Mesenchymal stem cell (in vitro differentiated cells and primary cell): Measurements from ENCODE around the gene FASTKD3.
A peak's percentile ranks its signal among the peaks of the same experiment; 100 is the strongest.

Experiments
- DNase-seq: peaks from one replicate; pipeline ENCODE4 v3.0.0-alpha.2; 2013
- H2AFZ ChIP-seq: one replicate; pipeline ENCODE4 v1.6.1; 2013; ENCODE audit warnings: low read depth, mild to moderate bottlenecking, control low read depth, inconsistent platforms, low read length, moderate library complexity
- H2AK5ac ChIP-seq: 2 replicates; pipeline ENCODE4 v1.6.1; 2013; ENCODE audit warnings: low read length, moderate library complexity, mild to moderate bottlenecking, inconsistent platforms; ENCODE audit not compliant: severe bottlenecking
- H2BK120ac ChIP-seq: one replicate; pipeline ENCODE4 v1.6.1; 2013; ENCODE audit warnings: low read depth, mild to moderate bottlenecking, inconsistent platforms, low read length, moderate library complexity
- H2BK12ac ChIP-seq, 2 experiments: one replicate each; pipeline ENCODE4 v1.6.1; 2013; ENCODE audit warnings: inconsistent platforms in 2 of 2, low read length in 2 of 2, mild to moderate bottlenecking in 2 of 2, moderate library complexity in 2 of 2, control low read depth in 1 of 2
- H2BK15ac ChIP-seq: one replicate; pipeline ENCODE4 v1.6.1; 2013; ENCODE audit warnings: mild to moderate bottlenecking, low read depth, inconsistent platforms; ENCODE audit not compliant: poor library complexity, severe bottlenecking
- H2BK5ac ChIP-seq: 2 replicates; pipeline ENCODE4 v1.6.1; 2013; ENCODE audit warnings: low read depth, mild to moderate bottlenecking, low read length, control low read depth, inconsistent platforms; ENCODE audit not compliant: poor library complexity, severe bottlenecking
- H3K14ac ChIP-seq, 2 experiments: one replicate each; pipeline ENCODE4 v1.6.1; 2013; ENCODE audit warnings: inconsistent platforms in 2 of 2, low read length in 2 of 2, control low read depth in 1 of 2, mild to moderate bottlenecking in 1 of 2, moderate library complexity in 1 of 2
- H3K18ac ChIP-seq, 2 experiments: one replicate each; pipeline ENCODE4 v1.6.1; 2013; ENCODE audit warnings: inconsistent platforms in 2 of 2, low read length in 2 of 2, control low read depth in 1 of 2, low read depth in 1 of 2, mild to moderate bottlenecking in 1 of 2
- H3K23ac ChIP-seq, 2 experiments: one replicate each; pipeline ENCODE4 v1.6.1; 2013; ENCODE audit warnings: inconsistent platforms in 2 of 2, low read length in 2 of 2, mild to moderate bottlenecking in 2 of 2, moderate library complexity in 2 of 2, control low read depth in 1 of 2
- H3K27ac ChIP-seq: 2 replicates; pipeline ENCODE4 v1.5.1; 2013; ENCODE audit warnings: mild to moderate bottlenecking, moderate library complexity, low read length, control low read depth, inconsistent platforms; ENCODE audit not compliant: poor library complexity, severe bottlenecking
- H3K27me3 ChIP-seq, 2 experiments: 2 replicates each; pipeline versions ENCODE4 v1.6.1 to v1.7.0; 2013; ENCODE audit warnings: low read length in 2 of 2, mild to moderate bottlenecking in 2 of 2, moderate library complexity in 2 of 2, control low read depth in 1 of 2, inconsistent platforms in 1 of 2; ENCODE audit not compliant: control insufficient read depth in 1 of 2, insufficient read depth in 1 of 2
- H3K36me3 ChIP-seq, 2 experiments: 2 replicates each; pipeline versions ENCODE4 v1.6.1 to v1.7.0; 2013; ENCODE audit warnings: low read length in 2 of 2, control low read depth in 1 of 2, inconsistent platforms in 1 of 2, low read depth in 1 of 2, mild to moderate bottlenecking in 1 of 2; ENCODE audit not compliant: insufficient read depth in 2 of 2, control insufficient read depth in 1 of 2
- H3K4ac ChIP-seq, 2 experiments: one replicate each; pipeline ENCODE4 v1.6.1; 2013; ENCODE audit warnings: inconsistent platforms in 2 of 2, low read length in 2 of 2, mild to moderate bottlenecking in 2 of 2, moderate library complexity in 2 of 2, control low read depth in 1 of 2, low read depth in 1 of 2
- H3K4me1 ChIP-seq: 2 replicates; pipeline ENCODE4 v1.6.1; 2013; ENCODE audit warnings: low read depth, low read length, control low read depth; ENCODE audit not compliant: control insufficient read depth, insufficient read depth
- H3K4me2 ChIP-seq: 2 replicates; pipeline ENCODE4 v1.6.1; 2013; ENCODE audit warnings: low read length, mild to moderate bottlenecking, inconsistent platforms; ENCODE audit not compliant: poor library complexity, severe bottlenecking
- H3K4me3 ChIP-seq, 2 experiments: 2 replicates each; pipeline versions ENCODE4 v1.5.1 to v1.7.0; 2013; ENCODE audit warnings: low read length in 2 of 2, mild to moderate bottlenecking in 2 of 2, control low read depth in 1 of 2, low read depth in 1 of 2; ENCODE audit not compliant: insufficient read depth in 1 of 2
- H3K79me1 ChIP-seq: replicated peaks from 2 replicates; pipeline ENCODE4 v1.6.1; 2013; ENCODE audit warnings: mild to moderate bottlenecking, control low read depth, low read length, inconsistent platforms; ENCODE audit not compliant: poor library complexity, severe bottlenecking
- H3K9ac ChIP-seq: 2 replicates; pipeline ENCODE4 v1.7.0; 2013; ENCODE audit warnings: mild to moderate bottlenecking, low read length, moderate library complexity
- H3K9me3 ChIP-seq: 2 replicates; pipeline ENCODE4 v1.7.0; 2013; ENCODE audit warnings: mild to moderate bottlenecking, low read length; ENCODE audit not compliant: control insufficient read depth
- H4K8ac ChIP-seq: one replicate; pipeline ENCODE4 v1.6.1; 2013; ENCODE audit warnings: inconsistent platforms, mild to moderate bottlenecking, low read length, moderate library complexity
- H4K91ac ChIP-seq: one replicate; pipeline ENCODE4 v1.6.1; 2013; ENCODE audit warnings: mild to moderate bottlenecking, low read length, inconsistent platforms
- WGBS: methylation state at CpG from one replicate; pipeline ENCODE4 v1.1.7; 2013; ENCODE audit warnings: mixed read lengths; 5-methylcytosine and 5-hydroxymethylcytosine counted together

The FASTKD3 gene

DNA sequence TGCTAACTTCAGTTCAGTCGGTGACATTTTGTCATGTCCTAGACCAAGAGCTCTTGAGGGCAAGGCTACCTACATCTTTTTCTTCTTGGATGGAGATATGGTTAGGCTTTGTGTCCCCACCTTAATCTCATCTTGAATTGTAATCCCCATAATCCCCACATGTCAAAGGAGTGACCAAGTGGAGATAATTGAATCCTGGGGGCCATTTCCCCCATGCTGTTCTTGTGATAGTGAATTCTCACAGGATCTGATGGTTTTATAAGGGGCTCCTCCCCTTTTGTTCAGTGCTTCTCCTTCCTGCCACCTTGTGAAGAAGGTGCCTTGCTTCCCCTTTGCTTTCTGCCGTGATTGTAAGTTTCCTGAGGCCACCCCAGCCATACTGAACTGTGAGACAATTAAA lies 15.8 kb downstream of the FASTKD3 start:
- peaks cover 7 to 28% of the 10 kb centered on the region in 2 experiments for H3K27me3 ChIP-seq
- H2AFZ ChIP-seq = no peak overlapping the region
- no peak overlapping the region for H3K9ac ChIP-seq
- H3K4ac ChIP-seq = no peak overlapping the region
- no peak overlapping the region for H4K91ac ChIP-seq
- H2BK12ac ChIP-seq = no peak overlapping the region
- H3K79me1 ChIP-seq = no peaks in the 10 kb centered on the region
- no peak overlapping the region for H3K23ac ChIP-seq
- no peak overlapping the region for H2AK5ac ChIP-seq
- DNase-seq = no peak
- H2BK120ac ChIP-seq = no peak overlapping the region
- no peak overlapping the region for H3K27ac ChIP-seq
- H2BK15ac ChIP-seq = no peak overlapping the region
- 71% methylated on average over 2 of the region's 2 CpGs for WGBS
- H3K4me1 ChIP-seq = peaks cover 20% of the 10 kb centered on the region
- no peak overlapping the region for H3K4me2 ChIP-seq
- no peak overlapping the region for H4K8ac ChIP-seq
- no peak overlapping the region for H3K18ac ChIP-seq
- no peak overlapping the region for H3K14ac ChIP-seq
- H3K9me3 ChIP-seq = no peaks in the 10 kb centered on the region
- no peak overlapping the region for H2BK5ac ChIP-seq
- H3K36me3 ChIP-seq = peaks cover 0 to 5% of the 10 kb centered on the region in 2 experiments
- H3K4me3 ChIP-seq = no peak overlapping the region

GRCh38 chr5:7852542-7852941 lies 16.3 kb downstream of the FASTKD3 start:
- H4K8ac ChIP-seq = no peak overlapping the region
- no peak overlapping the region for H2BK12ac ChIP-seq
- H2AFZ ChIP-seq = no peak overlapping the region
- H3K4me3 ChIP-seq = no peak overlapping the region
- H3K79me1 ChIP-seq = no peaks in the 10 kb centered on the region
- no peak overlapping the region for H3K4me2 ChIP-seq
- no peak overlapping the region for H3K9ac ChIP-seq
- H3K14ac ChIP-seq = no peak overlapping the region
- DNase-seq = peak; percentile 17
- H2BK5ac ChIP-seq = no peak overlapping the region
- H3K36me3 ChIP-seq = peaks cover 0 to under 1% of the 10 kb centered on the region in 2 experiments
- no CpG with 5 or more reads among the region's 1 CpG for WGBS
- no peak overlapping the region for H3K23ac ChIP-seq
- no peak overlapping the region for H3K27ac ChIP-seq
- no peak overlapping the region for H2AK5ac ChIP-seq
- no peak overlapping the region for H3K18ac ChIP-seq
- H3K9me3 ChIP-seq = no peaks in the 10 kb centered on the region
- peaks cover 20% of the 10 kb centered on the region for H3K4me1 ChIP-seq
- H2BK120ac ChIP-seq = no peak overlapping the region
- no peak overlapping the region for H4K91ac ChIP-seq
- no peak overlapping the region for H2BK15ac ChIP-seq
- H3K4ac ChIP-seq = no peak overlapping the region
- peaks cover 7 to 33% of the 10 kb centered on the region in 2 experiments for H3K27me3 ChIP-seq

DNA sequence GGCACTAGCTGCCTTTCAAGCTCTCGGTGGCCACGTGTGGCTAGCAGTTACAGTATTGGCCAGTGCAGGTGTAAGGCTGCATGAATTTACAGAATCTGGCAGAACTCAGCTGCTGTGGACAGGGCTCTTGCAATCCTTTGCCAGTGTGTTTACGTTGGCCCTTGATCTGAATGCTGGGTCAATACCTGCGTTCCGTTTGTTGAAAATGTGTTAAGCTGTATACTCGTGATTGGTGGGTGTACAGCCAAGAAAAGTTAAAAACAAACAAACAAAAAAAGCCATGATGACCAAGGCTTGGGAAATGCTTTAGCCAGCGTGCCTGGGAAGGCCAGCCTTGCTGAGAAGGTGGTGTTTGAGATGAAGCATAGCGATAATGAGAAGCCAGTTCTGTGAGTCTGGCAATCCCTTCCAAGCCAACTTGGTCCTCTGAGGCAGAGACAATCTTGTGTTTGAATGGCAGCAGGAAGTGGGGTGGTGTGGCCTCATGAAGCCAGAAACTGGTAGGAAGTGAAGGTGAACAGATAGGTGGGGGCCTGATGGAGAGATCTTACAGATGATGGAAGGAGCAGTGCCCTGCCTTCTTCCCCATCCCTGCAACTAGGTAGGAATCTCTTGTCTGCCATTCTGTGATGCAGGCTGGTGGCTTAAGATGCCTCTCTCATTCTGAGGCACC lies 17.1 kb downstream of the FASTKD3 start:
- H2BK5ac ChIP-seq = no peak overlapping the region
- no peak overlapping the region for H2AFZ ChIP-seq
- no peak overlapping the region for H2BK120ac ChIP-seq
- H3K18ac ChIP-seq = no peak overlapping the region
- H3K4me1 ChIP-seq = peaks cover 20% of the 10 kb centered on the region
- H2BK15ac ChIP-seq = no peak overlapping the region
- no peak overlapping the region for H4K8ac ChIP-seq
- H3K4me3 ChIP-seq = no peak overlapping the region
- no peak overlapping the region for H2AK5ac ChIP-seq
- no peaks in the 10 kb centered on the region for H3K9me3 ChIP-seq
- no peak for DNase-seq
- no peaks in the 10 kb centered on the region for H3K36me3 ChIP-seq
- H3K79me1 ChIP-seq = no peaks in the 10 kb centered on the region
- no peak overlapping the region for H2BK12ac ChIP-seq
- 84% methylated on average over 8 of the region's 8 CpGs for WGBS
- H3K23ac ChIP-seq = no peak overlapping the region
- H3K4me2 ChIP-seq = no peak overlapping the region
- H3K14ac ChIP-seq = no peak overlapping the region
- H3K9ac ChIP-seq = no peak overlapping the region
- no peak overlapping the region for H3K27ac ChIP-seq
- no peak overlapping the region for H4K91ac ChIP-seq
- peaks cover 7 to 41% of the 10 kb centered on the region in 2 experiments for H3K27me3 ChIP-seq
- H3K4ac ChIP-seq = no peak overlapping the region

- peak overlapping the region; percentile 51 for H2AFZ ChIP-seq
- H4K8ac ChIP-seq = peak overlapping the region; percentile 14
- H2BK5ac ChIP-seq = no peak overlapping the region
- H2BK120ac ChIP-seq = no peak overlapping the region
- H2AK5ac ChIP-seq = no peak overlapping the region
- peak overlapping the region; percentile 53 to 76 for H3K4me3 ChIP-seq
- no peak overlapping the region for H3K18ac ChIP-seq
- no peak for DNase-seq
- H3K27me3 ChIP-seq = peaks cover 8 to 46% of the 10 kb centered on the region in 2 experiments
- H3K4me1 ChIP-seq = peaks cover 20% of the 10 kb centered on the region
- no peak overlapping the region for H3K14ac ChIP-seq
- H3K4ac ChIP-seq = no peak overlapping the region
- no peak overlapping the region for H2BK15ac ChIP-seq
- H4K91ac ChIP-seq = no peak overlapping the region
- H3K9me3 ChIP-seq = no peaks in the 10 kb centered on the region
- H3K23ac ChIP-seq = no peak overlapping the region
- WGBS = 58% methylated on average over 16 of the region's 16 CpGs
- peak overlapping the region; percentile 94 for H3K4me2 ChIP-seq
- H3K79me1 ChIP-seq = no peaks in the 10 kb centered on the region
- peak overlapping the region in 1 of 2 experiments; percentile 46 for H2BK12ac ChIP-seq
- peak overlapping the region; percentile 43 for H3K9ac ChIP-seq
- no peaks in the 10 kb centered on the region for H3K36me3 ChIP-seq
- no peak overlapping the region for H3K27ac ChIP-seq
Measured at GRCh38 chr5:7851240-7851592, 17.6 kb downstream of the FASTKD3 start.
